SK-N-SH treated with all-trans-retinoic acid at 6 μM for 48 hours (cell line): Measurements from ENCODE around the gene TACR2.

Experiments used
- ARNTL ChIP-seq: fragments of 450-650 bp; formaldehyde crosslinking; IDR thresholded peaks from 2 replicates; pipeline ENCODE4 v1.5.0; 2020; ENCODE audit warnings: low read depth, mild to moderate bottlenecking, moderate library complexity, borderline replicate concordance
- ISL1 ChIP-seq: fragments of 250-450 bp; sonication (Bioruptor Pico); IDR thresholded peaks from 2 replicates; pipeline ENCODE4 v2.1.2; 2022; ENCODE audit warnings: mild to moderate bottlenecking, moderate library complexity
- OSR1 ChIP-seq: fragments of 250-450 bp; sonication (Bioruptor Pico); IDR thresholded peaks from 2 replicates; pipeline ENCODE4 v1.8.0; 2022; ENCODE audit warnings: moderate library complexity, mild to moderate bottlenecking, inconsistent platforms
- ZFP30 ChIP-seq: fragments of 450-650 bp; formaldehyde crosslinking; IDR thresholded peaks from 2 replicates; pipeline ENCODE4 v1.5.0; 2022; ENCODE audit warnings: mild to moderate bottlenecking, moderate library complexity
- ZNF70 ChIP-seq: fragments of 450-650 bp; formaldehyde crosslinking; IDR thresholded peaks from 2 replicates; pipeline ENCODE4 v1.5.0; 2020; ENCODE audit warnings: mild to moderate bottlenecking, moderate library complexity
- ZNF8 ChIP-seq: fragments of 450-650 bp; formaldehyde crosslinking; IDR thresholded peaks from 2 replicates; pipeline ENCODE4 v1.5.0; 2020; ENCODE audit warnings: mild to moderate bottlenecking, moderate library complexity
- TF ChIP-seq, protein P1 (sequence below): fragments of 250-450 bp; sonication (Bioruptor Pico); IDR thresholded peaks from 2 replicates; pipeline ENCODE4 v1.8.0; 2020; ENCODE audit warnings: mild to moderate bottlenecking, moderate library complexity, borderline replicate concordance

DNA sequence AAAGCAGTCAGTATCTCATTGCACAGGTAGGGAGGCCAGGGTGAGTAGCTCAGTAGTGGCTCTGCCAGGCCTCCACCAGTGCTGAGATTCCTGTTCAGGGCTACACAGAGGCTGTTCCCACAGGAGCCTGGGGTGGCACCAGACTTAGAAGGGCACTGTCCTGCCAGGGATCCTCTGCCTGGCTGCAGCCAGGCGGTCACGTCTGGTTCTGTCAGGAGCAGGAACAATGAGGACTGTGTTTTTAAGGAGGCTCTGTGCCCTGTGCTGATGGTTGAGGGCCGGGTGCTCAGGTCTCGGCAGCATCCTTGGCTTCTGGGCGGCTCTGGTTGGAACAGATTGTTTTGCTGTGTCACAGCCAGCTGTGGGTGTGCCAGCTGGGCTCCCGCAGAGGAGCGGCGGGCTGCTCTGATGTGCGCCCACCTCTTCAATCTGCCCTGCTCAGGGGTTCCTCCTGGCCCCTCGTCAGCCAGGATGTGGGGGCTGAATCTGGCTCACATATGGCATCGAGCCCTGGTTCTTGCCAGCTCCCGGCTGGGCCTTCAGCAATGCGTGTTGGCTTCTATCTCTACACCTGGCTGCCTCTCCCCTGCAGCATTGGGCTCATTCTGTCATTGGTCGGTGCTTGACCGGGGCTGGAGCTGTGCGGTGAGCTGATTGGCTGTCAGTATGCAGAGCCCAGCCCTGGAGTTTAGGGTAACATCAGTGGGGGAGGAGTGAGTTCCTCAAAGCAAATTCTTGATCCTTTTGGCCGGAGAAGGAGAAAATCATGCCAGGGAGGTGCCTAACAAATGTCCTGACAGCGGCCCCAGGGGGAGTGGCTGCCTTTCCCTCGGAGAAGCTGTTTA is 41.2 kb downstream of the TACR2 start:
- TF ChIP-seq ARNTL (no peak), ZNF70 (CRISPR knock-in tag) (no peak), ZFP30 (CRISPR knock-in tag) (no peak), ISL1 (CRISPR knock-in tag) (no peak), OSR1 (no peak), ZNF8 (no peak)
- TF ChIP-seq, protein P1, sequence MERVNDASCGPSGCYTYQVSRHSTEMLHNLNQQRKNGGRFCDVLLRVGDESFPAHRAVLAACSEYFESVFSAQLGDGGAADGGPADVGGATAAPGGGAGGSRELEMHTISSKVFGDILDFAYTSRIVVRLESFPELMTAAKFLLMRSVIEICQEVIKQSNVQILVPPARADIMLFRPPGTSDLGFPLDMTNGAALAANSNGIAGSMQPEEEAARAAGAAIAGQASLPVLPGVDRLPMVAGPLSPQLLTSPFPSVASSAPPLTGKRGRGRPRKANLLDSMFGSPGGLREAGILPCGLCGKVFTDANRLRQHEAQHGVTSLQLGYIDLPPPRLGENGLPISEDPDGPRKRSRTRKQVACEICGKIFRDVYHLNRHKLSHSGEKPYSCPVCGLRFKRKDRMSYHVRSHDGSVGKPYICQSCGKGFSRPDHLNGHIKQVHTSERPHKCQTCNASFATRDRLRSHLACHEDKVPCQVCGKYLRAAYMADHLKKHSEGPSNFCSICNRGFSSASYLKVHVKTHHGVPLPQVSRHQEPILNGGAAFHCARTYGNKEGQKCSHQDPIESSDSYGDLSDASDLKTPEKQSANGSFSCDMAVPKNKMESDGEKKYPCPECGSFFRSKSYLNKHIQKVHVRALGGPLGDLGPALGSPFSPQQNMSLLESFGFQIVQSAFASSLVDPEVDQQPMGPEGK (CRISPR knock-in tag): no peak
